Testis (tissue), 2 donors: ENCODE measurements around the gene ZMIZ1.

Source experiments
- CTCF ChIP-seq, 3 experiments: fragments of 450-650 bp in 2 of 3; fragments of 200-600 bp in 1 of 3; sonication (generic) in 1 of 3; IDR thresholded peaks; one replicate each; pipeline ENCODE4 v1.5.1; 2016 to 2019; ENCODE audit warnings: antibody characterized with exemption in 3 of 3, mild to moderate bottlenecking in 2 of 3, moderate library complexity in 1 of 3
- POLR2A ChIP-seq: fragments of 450-650 bp; IDR thresholded peaks from one replicate; pipeline ENCODE4 v1.6.1; 2017; ENCODE audit warnings: antibody characterized with exemption, mild to moderate bottlenecking, moderate library complexity

GRCh38 chr10:79322616-79323543 is 254.1 kb downstream of the ZMIZ1 start:
- TF ChIP-seq POLR2A (no peak), CTCF (IDR thresholded peaks at IDR 0.05) (no peak)
